HG03469 (cell line): ENCODE measurements around the gene SEMA4C.

ENCODE experiments used
- ATAC-seq: cut with Tn5 transposase; IDR thresholded peaks from one replicate; pipeline ENCODE4 v1.9.1; 2021; ENCODE audit warnings: mild to moderate bottlenecking, moderate library complexity, moderate number of reproducible peaks; ENCODE audit not compliant: unreplicated experiment

The SEMA4C gene

GRCh38 chr2:96844405-96844808 is 25.5 kb downstream of the SEMA4C start:
- no peak for ATAC-seq

DNA sequence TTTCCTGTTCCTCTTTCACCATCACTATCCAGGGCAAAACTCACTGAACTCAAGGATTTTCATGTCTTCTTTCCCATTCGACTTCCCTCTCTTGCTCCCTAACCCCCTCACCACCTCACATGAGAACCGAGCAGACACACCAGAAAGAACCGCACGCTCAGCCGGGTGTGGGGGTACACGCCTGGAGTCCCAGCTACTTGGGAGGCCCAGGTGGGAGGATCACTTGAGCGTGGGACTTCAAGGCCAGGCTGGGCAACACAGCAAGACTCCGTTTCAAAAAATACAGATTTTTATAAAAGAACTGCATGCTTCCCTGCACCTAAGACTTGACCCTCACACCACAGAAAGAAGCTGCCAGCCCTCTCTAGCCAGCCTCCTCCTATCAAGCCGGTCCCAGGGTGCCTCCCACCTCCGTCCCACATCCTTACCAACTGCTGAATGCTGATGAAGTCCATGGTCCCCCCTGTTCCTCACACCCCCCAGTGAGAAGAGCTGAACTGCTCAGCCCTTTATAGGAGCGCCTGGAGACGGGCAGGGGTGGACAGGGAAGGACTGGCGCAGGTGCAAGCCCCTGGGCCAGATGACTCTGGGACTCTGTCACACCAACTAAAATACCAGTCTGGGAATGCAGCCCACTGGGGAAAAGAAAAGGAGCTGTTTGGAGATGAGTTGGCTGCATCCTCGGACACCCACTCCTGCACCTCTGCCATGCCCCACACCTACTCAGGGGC is 26.2 kb downstream of the SEMA4C start, which contains the start of gene ANKRD23:
TSS of gene ANKRD23 (minus strand) at position 484 of the 731 bp plus-strand sequence. CDS start at position 455, 29 bp downstream.
- ATAC-seq = no peak

- ATAC-seq = no peak
Measured at GRCh38 chr2:96842600-96842999, 27.3 kb downstream of the SEMA4C start.

DNA sequence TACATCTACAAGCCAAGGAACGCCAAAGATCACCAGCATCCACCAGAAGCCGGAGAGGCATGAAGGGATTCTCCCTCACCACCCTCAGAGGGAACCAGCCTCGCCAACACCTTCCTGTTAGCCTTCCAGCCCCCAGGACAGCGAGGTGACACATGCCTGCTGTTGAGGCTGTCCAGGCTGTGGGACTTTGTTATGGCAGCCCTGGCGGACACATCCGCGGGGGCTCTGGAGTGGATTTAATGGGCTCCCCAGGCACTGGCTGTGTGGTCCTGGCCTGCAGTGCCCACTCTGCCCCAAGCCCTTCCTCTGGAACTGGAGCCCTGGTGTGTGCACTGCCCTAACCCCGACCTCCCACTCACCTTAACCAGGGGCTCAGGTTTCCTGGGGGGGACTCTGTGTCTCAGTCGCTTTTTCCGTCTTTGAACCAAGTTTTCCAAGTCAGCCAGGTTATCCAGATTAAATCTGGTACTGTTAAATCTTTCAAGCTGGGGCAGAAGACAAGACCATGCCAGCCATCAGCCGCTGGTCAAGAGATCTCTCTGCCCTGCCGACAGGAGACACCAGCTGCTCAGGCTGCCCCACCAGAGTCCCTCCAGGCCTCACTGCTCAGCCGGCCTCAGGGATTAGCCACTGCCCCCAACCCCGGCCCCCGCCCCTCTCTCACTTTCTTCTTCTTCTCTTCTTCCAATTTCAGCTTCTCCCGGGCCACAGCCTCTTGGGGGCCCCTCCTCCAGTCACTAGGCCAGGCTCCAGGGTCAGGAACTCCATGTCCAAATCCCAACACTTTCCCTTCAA is 28.0 kb downstream of the SEMA4C start:
- ATAC-seq = no peak

DNA sequence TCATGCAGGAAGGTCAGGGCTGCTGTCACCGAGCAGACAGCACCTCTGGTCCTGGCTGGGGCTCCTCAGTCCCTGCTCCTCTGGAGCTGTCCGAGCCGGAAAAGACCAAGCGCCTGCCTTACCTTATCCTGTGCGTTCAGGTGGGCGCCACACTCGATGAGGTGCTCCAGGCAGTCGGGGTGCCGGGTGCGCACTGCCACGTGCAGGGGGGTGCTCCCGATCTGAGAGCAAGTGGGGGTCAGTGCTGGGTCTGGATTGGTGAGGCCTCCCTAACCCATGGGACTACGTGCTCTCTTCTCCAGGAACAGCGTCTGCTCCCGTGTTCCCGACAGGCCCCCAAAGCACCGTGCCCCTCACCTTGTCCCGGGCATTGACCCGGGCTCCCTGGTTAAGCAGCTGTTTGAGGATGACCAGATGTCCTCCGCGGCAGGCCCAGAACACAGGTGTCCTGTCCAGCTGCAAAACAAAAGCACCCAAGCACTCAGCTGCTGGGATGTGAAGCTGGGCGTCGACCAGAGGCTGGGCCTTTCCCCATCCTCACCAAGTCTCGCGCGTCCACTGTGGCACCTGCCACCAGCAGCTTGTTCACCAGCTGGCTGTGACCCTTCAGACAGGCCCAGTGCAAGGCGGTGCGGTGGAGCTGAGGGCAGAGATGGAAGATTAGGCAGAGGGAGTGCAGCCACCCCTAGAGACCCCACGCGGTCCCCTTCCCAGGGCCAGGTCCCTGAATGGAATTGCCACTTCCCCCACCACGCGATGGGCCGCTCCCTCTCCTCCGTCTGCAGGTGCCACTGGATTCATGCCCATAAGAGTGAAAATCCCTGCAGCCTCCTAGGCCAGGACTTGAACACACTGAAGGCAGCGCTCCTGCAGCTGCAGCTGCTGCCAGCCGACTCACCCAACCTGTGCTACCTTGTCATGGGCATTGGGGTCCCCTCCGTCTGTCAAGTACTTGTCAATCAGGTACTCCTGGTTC is 29.7 kb downstream of the SEMA4C start:
- ATAC-seq = no peak

GRCh38 chr2:96839293-96839874 is 30.5 kb downstream of the SEMA4C start:
- no peak for ATAC-seq

- ATAC-seq = no peak
Measured at GRCh38 chr2:96838345-96839292, 31.3 kb downstream of the SEMA4C start.

GRCh38 chr2:96837575-96837974 is 32.3 kb downstream of the SEMA4C start:
- ATAC-seq = no peak

DNA sequence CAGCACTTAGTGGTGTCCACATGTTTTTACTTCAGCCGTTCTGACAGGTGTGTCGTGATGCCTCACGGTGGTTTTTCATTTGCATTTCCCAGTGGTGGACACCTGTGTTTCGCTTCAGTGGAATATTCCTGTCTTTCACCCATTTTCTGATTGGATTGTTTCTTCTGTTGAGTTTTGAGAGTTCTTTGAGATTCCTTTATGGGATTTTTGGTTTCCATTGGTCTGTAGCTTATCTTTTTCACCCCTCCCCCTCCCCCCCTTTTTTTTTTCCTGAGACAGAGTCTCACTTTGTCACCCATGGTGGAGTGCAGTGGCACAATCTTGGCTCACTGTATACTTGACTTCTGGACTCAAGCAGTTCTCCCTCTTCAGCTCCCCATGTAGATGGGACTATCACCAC is 34.0 kb downstream of the SEMA4C start:
- no peak for ATAC-seq

GRCh38 chr2:96832754-96833507 is 36.9 kb downstream of the SEMA4C start:
- no peak for ATAC-seq

GRCh38 chr2:96832408-96832753 is 37.5 kb downstream of the SEMA4C start:
- no peak for ATAC-seq

GRCh38 chr2:96831679-96832078 is 38.2 kb downstream of the SEMA4C start:
- ATAC-seq = no peak

- no peak for ATAC-seq
Measured at GRCh38 chr2:96830044-96830562, 39.8 kb downstream of the SEMA4C start.

DNA sequence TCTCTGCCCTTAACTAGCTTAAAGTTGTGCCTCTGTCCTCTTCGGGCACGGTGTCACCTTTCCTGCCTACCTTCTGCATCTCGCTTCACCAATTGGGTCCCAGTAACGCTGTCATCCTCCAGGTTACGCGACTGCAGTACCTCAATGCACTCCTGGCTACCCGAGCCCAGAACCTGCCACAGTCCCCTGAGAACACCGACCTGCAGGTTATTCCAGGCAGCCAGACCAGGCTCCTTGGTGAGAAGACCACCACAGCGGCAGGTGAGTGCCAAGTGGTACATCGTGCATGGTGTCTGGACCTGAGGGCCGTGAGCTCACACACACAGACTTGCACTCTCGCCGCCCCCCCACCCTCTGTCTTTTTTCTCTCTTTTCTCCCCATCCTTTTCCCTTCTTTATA is 41.0 kb downstream of the SEMA4C start:
- no peak for ATAC-seq

GRCh38 chr2:96828436-96828835 is 41.4 kb downstream of the SEMA4C start:
- ATAC-seq = no peak

GRCh38 chr2:96826546-96827278 is 43.2 kb downstream of the SEMA4C start:
- no peak for ATAC-seq

DNA sequence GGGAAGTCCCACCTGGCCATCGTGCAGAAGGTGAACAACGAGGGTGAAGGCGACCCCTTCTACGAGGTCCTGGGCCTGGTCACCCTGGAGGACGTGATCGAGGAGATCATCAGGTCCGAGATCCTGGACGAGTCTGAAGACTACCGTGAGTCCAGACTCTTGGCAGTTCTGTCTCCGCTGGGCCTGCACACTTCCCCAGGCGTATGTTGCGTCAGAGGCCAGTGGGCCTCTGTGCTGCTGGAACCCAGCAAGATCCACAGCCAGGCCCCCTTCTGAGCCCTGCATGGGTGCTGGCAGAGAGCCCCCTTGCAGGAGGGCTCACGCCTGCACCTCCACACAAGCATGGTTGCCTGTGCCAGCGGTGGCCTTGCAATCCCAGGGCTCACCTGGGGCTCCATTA is 44.8 kb downstream of the SEMA4C start:
- no peak for ATAC-seq
